Fibroblast of the aortic adventitia (primary cell): ENCODE results near the gene HSF2BP. TPM values are rescaled to one million over a fixed set of nuclear protein-coding genes. Genes with fewer than 3 reads are reported as not detected.
"Not testable (repeated sequence)": the region's sequence is repeated elsewhere in the genome, so short reads cannot be mapped to it uniquely, and the experiment has no call there.

Experiments used
- DNase-seq: peaks from one replicate; pipeline ENCODE4 v3.0.0-alpha.2; 2010; ENCODE audit warnings: low read depth
- H3K4me3 ChIP-seq: 2 replicates; pipeline ENCODE4 v1.5.1; 2011; ENCODE audit warnings: low read depth, mild to moderate bottlenecking, control low read depth, low read length, moderate library complexity
- small RNA-seq: library from RNA; depleted of rRNA; stranded (forward); fragments of <200 nt; gene quantifications from one replicate; pipeline ENCODE3, GENCODE V24; 2012
- total RNA-seq: library from RNA; depleted of rRNA; stranded (reverse); fragments of >200 nt; gene quantifications from 2 replicates; pipeline ENCODE4 v1.2.3, GENCODE V29; 2012; ENCODE audit warnings: low replicate concordance

HSF2BP gene
- total RNA-seq, 1 donor = 2.3 TPM

DNA sequence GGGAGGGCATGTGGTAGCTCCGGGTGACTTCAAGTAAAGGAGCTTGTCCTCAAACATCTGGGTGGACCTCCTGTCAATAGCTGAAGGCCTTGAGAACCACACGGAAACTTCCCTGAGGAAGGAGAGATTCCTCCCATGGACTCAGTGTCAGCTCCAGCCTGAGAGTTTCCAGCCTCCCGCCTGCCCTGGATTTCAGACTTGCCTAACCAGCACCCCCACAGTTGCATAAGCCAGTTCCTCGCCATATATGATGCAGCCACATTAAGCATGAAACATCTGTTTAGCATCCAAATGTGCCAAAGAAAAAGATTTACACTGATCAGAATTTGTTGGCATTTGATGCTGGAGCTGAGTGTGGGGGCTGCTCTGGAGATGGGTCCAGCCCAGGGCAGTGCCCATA lies 148.1 kb downstream of the HSF2BP start:
- not testable (repeated sequence) for H3K4me3 ChIP-seq, DNase-seq

DNA sequence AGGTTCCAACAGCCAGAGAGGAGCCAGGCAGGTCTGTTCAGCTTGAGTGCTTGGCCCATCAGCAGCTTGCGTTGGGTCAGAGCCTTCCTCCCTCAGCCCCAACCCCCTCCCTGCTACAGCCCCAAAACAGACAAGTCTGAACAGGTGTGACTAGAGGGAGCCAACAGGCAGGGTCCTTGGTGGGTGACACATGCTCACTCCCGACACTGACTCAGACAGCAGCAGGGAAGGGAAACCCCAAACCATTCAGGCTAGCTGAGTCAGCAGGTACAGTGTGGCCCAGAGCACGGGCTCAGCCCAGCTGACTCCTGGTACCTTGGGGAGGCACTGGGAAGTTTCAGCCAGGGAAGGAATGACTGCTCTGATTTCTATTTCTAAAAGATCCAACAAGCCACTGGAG lies 148.6 kb downstream of the HSF2BP start:
- not testable (repeated sequence) for H3K4me3 ChIP-seq, DNase-seq

DNA sequence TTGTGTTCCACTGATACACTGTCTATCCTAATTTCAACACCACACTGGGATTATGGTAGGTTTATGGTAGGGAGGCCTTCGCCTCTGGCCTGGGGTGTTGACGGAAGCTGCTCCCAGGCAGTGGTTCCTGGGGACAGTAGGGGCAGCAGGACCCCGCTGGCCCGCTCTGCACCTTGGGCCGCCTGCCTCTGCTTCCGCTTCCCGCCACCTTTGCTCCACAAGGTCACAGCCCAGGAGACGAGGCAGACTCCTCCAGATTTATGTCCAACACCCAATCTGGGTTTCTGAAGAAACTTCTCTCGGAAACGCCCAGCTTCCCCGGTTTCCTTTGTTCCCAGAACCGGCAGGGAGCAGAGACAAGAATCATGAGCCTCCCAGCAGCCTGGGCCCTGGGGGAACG lies 155.4 kb downstream of the HSF2BP start:
- not testable (repeated sequence) for DNase-seq

DNA sequence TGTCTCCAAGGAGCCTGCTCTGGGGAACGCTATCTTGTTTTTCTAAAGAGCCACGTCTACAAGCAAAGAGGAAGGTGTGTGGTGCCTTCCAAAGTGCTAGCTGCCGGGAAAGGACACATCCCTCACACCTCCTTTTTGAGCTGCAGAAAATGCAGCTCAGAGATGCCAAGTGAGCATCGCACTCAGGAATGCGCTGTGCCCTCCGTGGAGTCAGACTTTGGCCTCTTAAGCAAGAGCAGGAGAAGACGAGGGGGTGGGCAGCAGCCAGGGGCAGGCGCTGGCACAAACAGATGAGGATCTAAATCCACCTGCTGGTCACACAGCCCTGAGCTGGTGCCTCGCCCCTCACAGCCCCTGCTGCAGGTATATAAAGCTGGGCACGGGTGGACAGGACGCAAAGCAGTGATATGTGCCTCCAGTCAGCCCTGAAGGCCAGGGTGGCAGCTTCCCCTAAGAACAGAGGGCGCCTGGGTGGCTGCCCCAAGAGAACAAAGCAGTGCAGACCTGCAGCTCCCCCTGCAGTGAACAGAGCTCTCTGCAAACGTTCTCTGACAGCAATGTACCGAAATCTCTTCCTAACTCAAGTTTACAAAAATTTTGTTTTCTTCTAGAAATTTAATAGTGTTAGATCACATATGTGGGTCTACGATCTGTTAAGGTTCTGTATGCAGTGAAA lies 156.1 kb downstream of the HSF2BP start:
- DNase-seq, H3K4me3 ChIP-seq: not testable (repeated sequence)

More for the DNA sequence above, 155.4 kb downstream of the HSF2BP start:
- H3K4me3 ChIP-seq = not testable (repeated sequence)

DNA sequence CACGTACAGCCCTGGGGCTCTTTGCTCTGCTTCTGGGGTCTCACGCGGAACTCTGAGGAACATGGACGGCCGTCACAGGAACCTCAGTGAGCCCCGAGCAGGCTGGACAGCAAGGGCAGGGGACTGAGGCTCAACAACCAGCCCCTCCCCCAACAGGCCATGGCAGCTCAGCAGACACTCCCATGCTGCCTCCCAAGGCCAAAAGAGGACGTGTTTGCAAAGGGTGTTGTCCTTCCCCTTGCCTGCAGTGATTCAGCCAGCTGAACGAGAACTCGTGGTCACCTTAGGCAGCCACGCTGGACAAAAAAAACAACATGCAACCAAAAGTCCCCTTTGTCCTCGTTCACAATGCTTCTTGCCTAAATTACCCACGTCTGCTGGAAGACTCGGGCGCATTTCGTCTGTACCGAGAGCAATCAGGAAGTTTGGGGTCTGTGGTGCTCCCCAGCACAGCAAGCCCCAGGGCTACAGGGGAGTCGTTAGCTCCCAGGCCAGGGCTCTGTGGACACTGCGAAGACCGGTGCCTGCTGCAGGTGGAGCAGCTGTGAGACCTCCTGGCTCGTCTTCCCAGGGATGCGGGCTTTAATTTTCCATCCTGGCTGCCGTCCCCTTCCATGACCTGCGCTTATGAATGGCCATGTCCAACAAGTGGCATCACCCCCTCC lies 156.7 kb downstream of the HSF2BP start:
- DNase-seq, H3K4me3 ChIP-seq: not testable (repeated sequence)

DNA sequence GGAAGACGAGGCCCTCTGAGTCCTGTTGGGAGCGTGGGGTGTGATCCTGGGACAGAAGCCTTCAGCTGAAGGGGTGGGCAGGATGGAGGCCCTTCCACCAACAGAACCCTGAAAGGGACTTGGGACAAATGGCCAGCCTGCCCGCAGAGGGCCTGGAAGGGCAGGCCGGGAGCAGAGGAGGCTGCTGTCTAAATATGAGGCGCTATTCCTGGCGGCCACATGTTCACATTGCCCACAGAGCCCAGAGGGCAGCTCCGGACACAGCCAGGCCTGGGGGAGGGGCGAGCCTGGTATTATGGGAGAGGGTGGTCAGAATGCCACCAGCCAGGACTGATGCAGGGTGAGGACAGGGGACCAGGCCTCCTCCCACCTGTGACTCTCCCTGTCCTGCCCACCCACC lies 160.4 kb downstream of the HSF2BP start:
- DNase-seq, H3K4me3 ChIP-seq: not testable (repeated sequence)

DNA sequence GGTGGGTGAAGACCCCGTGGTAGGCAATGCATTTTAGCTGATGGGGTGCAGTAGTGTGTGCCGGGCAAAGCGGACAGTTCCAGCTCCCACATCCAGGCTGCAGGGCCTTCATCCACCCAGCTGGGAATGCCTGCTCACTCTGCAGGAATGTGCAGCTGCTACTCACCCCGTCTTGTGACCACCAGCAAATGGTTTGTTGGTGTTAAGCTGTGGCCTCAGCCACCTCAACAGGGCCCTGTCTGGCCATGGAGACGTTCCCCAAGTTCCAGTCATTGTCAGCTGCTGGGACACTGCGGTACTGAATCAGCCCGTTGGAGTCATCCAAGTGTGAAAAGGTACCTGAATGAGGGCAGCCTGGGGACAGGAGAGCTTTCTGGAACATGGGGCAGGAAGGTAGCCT lies 161.2 kb downstream of the HSF2BP start:
- H3K4me3 ChIP-seq, DNase-seq: not testable (repeated sequence)

DNA sequence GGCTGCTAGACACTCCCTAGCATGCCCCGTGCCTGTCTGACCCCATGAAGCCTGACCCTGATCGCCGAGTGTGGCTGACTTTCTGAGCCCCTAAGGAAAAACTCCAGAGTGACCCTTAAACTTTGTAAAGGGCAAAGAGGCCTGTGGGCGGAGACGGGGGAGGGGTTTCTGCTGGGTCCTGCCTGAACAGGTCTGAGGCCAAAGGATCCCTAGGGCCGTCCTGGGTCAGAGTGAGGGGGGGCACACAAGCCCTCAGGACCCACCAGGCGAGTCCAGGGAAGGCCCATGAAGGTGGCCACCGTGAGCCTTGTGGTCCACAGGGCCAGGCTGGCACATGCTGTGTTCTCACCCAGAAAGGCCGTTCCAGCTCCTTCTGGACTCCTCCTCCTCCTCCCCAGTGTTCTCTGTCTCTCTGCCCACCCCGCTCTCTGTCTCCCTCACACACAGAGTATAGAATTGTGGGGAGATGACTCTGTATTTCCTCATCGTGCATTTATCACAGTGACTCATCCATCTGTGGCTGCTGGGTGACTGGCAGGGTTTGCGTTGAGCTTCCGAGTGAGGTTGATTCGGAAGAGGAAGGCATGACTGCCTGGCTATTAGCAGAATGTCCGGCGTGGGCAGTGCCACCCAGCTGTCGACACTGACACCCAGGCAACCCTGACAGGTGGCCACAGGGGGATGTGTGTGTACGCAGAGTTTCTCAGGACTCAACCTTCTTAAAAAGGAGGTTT lies 164.8 kb downstream of the HSF2BP start:
- DNase-seq, H3K4me3 ChIP-seq: not testable (repeated sequence)

DNA sequence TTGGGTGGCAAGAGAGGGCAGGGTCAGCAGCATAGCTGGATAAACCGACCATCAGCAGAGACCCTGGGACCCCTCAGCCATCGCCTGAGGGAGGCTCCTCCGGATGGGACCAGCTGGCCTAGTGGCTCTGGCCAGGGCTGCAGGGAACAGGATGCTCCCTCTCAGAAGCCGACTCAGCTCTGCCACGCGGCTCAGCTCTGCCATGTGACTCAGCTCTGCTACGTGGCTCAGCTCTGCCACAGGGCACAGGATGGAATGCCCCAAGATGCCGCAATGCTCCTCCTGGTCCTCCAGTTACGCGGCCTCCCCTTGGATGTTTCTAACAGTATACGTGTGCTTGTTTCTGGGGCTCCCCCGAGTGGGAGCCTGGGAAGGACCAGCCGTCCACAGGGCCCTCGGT lies 165.8 kb downstream of the HSF2BP start:
- not testable (repeated sequence) for DNase-seq

DNA sequence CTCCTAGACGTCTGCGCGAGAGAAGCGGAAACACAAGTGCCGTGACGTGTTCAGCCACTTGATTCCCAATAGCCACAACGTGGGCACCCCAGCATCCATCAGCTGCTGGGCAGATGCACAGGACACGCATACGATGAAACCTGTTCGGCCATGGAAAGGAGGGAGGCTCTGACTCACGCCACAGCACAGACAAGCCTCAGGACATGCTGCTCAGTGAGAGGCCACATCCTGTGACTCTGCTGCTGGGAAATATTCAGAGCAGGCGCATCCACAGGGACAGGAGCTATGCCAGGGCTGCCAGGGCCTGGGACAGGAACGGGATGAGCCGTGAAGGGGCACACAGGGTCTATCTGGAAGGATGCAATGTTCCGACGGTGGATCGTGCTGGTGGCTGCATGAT lies 171.1 kb downstream of the HSF2BP start:
- not testable (repeated sequence) for H3K4me3 ChIP-seq, DNase-seq

More for the DNA sequence above, 165.8 kb downstream of the HSF2BP start:
- not testable (repeated sequence) for H3K4me3 ChIP-seq

DNA sequence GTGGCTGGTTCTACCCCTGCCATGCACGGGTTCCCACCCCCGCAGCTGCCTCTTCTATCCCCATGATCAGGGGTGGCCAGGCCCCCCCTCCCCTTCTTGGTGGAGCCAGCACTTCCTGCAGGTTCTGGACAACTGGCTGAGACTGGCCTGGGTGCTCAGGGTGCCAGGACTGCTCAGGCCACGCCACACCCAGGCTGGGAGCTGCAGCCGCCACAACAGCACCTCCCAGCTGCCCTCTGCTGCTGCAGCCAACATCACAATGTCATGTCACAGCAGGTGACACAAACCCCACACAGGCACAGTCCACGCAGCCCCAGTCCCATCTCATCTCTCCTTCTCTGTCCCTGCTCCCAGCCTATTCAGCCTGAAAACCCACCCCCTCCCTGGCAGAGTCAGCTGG lies 173.2 kb downstream of the HSF2BP start:
- not testable (repeated sequence) for DNase-seq, H3K4me3 ChIP-seq

DNA sequence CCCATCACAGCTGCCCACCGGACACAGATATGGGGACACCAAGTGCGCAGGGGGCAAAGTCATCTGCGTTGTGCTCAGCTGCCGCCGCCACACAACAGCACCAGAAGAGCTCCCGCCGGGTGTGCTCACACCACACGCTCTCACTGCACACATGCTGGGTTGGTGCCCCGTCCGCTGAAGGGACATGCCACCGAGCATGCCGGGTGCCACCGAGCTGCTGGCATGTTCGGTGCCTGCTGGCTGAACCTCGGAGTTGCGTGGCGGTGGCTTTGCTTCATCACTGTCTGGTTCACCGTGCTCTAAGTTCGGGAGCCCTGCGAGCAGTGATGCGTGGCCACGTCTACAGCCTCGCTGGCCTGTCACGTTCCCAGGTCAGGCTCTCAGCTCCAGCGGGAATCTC lies 174.3 kb downstream of the HSF2BP start:
- not testable (repeated sequence) for DNase-seq, H3K4me3 ChIP-seq

DNA sequence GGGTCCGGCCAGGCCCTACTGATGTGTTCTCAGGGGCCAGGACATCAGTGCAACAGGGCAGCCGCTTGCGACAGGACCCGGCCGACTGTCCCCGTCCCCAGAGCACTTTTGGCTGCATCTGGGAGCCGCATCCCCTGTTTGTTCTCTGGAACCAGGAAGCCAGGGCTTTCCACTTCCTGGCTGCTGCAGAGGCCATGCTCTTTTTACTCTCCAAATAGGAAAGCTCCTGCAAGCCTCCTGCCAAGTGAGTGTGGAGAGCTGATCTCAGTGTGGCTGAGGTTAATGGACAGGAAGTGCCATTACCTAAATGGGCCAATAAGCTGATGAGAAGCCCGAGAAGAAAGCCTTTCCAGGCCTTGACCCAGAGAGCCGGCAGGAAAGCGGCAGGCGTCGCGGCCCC lies 180.1 kb downstream of the HSF2BP start:
- DNase-seq = not testable (repeated sequence)

More for the DNA sequence above, 180.1 kb downstream of the HSF2BP start:
- not testable (repeated sequence) for H3K4me3 ChIP-seq

Small RNAs within 50 kb of the gene (small RNA-seq; reads per million reads assigned to genes)
- not detected for gene MIR6070

Other genes with a start within 250 kb of the HSF2BP start
- 4.4 TPM in 1 of 2 replicates, not detected in the other for gene SIK1, start 232.4 kb downstream of the HSF2BP start, total RNA-seq
- gene RRP1B, start 72 bp upstream of the HSF2BP start, total RNA-seq = 24.2 and 40.4 TPM in 2 replicates
- 69.4 and 105 TPM in 2 replicates for gene PDXK, start 59.6 kb upstream of the HSF2BP start, total RNA-seq
- 5.5 and 32.2 TPM in 2 replicates for gene CSTB, start 116.8 kb upstream of the HSF2BP start, total RNA-seq
- 18.2 and 23.0 TPM in 2 replicates for gene RRP1, start 130.1 kb upstream of the HSF2BP start, total RNA-seq
- gene AGPAT3, start 205.7 kb upstream of the HSF2BP start, total RNA-seq = 16.3 and 29.0 TPM in 2 replicates